Spleen (tissue), 11 donors: ENCODE measurements around the gene TYW5. TPM values are rescaled to one million over a fixed set of nuclear protein-coding genes. Genes with fewer than 3 reads are reported as not detected.

Experiments used
- DNase-seq: peaks from one replicate; pipeline ENCODE4 v3.0.0-alpha.2; 2020
- H3K27ac ChIP-seq, 8 donors: fragments of 200-600 bp; sonication (generic) in 7 of 8; 1 replicate in 4 of 8; 2 replicates in 4 of 8; pipeline versions ENCODE4 v1.5.0 to v1.8.0; 2016 to 2021; ENCODE audit warnings: inconsistent platforms in 4 of 8, mild to moderate bottlenecking in 4 of 8, moderate library complexity in 1 of 8
- H3K27me3 ChIP-seq, 7 donors: fragments of 200-600 bp; sonication (generic) in 6 of 7; replicated peaks in 1 of 7; 1 replicate in 4 of 7; 2 replicates in 3 of 7; pipeline versions ENCODE4 v1.5.0 to v1.8.0; 2016 to 2021; ENCODE audit warnings: inconsistent platforms in 3 of 7, mild to moderate bottlenecking in 1 of 7
- H3K36me3 ChIP-seq, 6 donors: fragments of 200-600 bp; sonication (generic) in 5 of 6; 1 replicate in 4 of 6; 2 replicates in 2 of 6; pipeline versions ENCODE4 v1.5.0 to v1.8.0; 2016 to 2021; ENCODE audit warnings: inconsistent platforms in 2 of 6
- H3K4me1 ChIP-seq, 6 donors: fragments of 200-600 bp; sonication (generic) in 5 of 6; 1 replicate in 3 of 6; 2 replicates in 3 of 6; pipeline versions ENCODE4 v1.5.0 to v1.8.0; 2016 to 2021; ENCODE audit warnings: inconsistent platforms in 3 of 6
- H3K4me3 ChIP-seq, 8 donors: fragments of 200-600 bp; sonication (generic) in 7 of 8; 1 replicate in 4 of 8; 2 replicates in 4 of 8; pipeline versions ENCODE4 v1.5.0 to v1.8.0; 2016 to 2021; ENCODE audit warnings: inconsistent platforms in 4 of 8, mild to moderate bottlenecking in 4 of 8, moderate library complexity in 2 of 8
- H3K9me3 ChIP-seq, 8 donors: fragments of 200-600 bp; sonication (generic) in 7 of 8; 1 replicate in 4 of 8; 2 replicates in 4 of 8; pipeline versions ENCODE4 v1.5.0 to v1.8.0; 2016 to 2021; ENCODE audit warnings: inconsistent platforms in 4 of 8
- CTCF ChIP-seq, 11 experiments: fragments of 200-600 bp in 7 of 11; fragments of 450-650 bp in 4 of 11; sonication (generic) in 4 of 11; IDR thresholded peaks in 8 of 11; conservative IDR thresholded peaks in 3 of 11; 1 replicate in 7 of 11; 2 replicates in 4 of 11; pipeline versions ENCODE4 v1.4.0 to v1.8.0; 2016 to 2021; ENCODE audit warnings: antibody characterized with exemption in 11 of 11, inconsistent platforms in 4 of 11, mild to moderate bottlenecking in 1 of 11
- POLR2A ChIP-seq, 3 donors: fragments of 450-650 bp; IDR thresholded peaks; one replicate each; pipeline ENCODE4 v1.5.1; 2017; ENCODE audit warnings: antibody characterized with exemption in 3 of 3, mild to moderate bottlenecking in 1 of 3
- POLR2AphosphoS5 ChIP-seq, 3 donors: sonication (generic); formaldehyde crosslinking; IDR thresholded peaks; one replicate each; pipeline ENCODE4 v1.5.1; 2017; ENCODE audit warnings: antibody characterized with exemption in 3 of 3
- WGBS, 5 donors: extraction: QIAGEN DNeasy Blood & Tissue Kit in 3 of 5; methylation state at CpG; one replicate each; pipeline versions ENCODE4 v1.1.5 to v1.1.7; 2013 to 2018; 5-methylcytosine and 5-hydroxymethylcytosine counted together
- intact Hi-C: fragments of 100-400 bp; cut with DNase I; formaldehyde crosslinking; loops from one replicate; pipeline ENCODE4 v1.15.0; 2023; ENCODE audit warnings: low total_unique reads
- polyA plus RNA-seq, 3 donors: library from polyadenylated mRNA; stranded (reverse); fragments of 200-250 nt; gene quantifications; one replicate each; pipeline ENCODE4 v1.2.1, GENCODE V29; 2013
- total RNA-seq, 7 donors: library from RNA; depleted of rRNA in 3 of 7; stranded (reverse); fragments of >200 nt in 3 of 7; fragmentation: NEBNext Ultra II Directional in 4 of 7; extraction: Animal tissue kit (Norgen Biotek cat#: 25700) in 4 of 7; gene quantifications; one replicate each; pipeline versions ENCODE4 v1.1.0 to v1.2.1, GENCODE V29; 2016 to 2021
- donor health status: healthy with polysubstance abuse.
- donor health status: DM: no; HTN: no; CAD: no; lungs with moderate emphysema.
- donor health status: DM: no; HTN: no; CAD: no.
- donor health status: Bipolar disorder and iron deficiency.
- donor health status: healthy.
- donor health status: DM: no; HTN: no; CAD: no.
- donor health status: DM: yes; HTN: yes; CAD: no.

TYW5 gene
- total and polyA plus RNA-seq, 10 donors, result 2.7 to 15.9 (median 10.1) TPM

- no peak overlapping the region for H3K4me3 ChIP-seq
- peaks cover 0 to 52% (median 5%) of the 10 kb centered on the region in 6 donors for H3K36me3 ChIP-seq
- no peak for TF ChIP-seq CTCF (IDR thresholded peaks at IDR 0.05 in 8 of 11, conservative IDR thresholded peaks at IDR 0.05 in 3 of 11)
- no peak overlapping the region for H3K27ac ChIP-seq
- H3K27me3 ChIP-seq, result no peaks in the 10 kb centered on the region
- H3K4me1 ChIP-seq, result peaks cover 20 to 84% (median 45%) of the 10 kb centered on the region in 6 donors
- no peaks in the 10 kb centered on the region for H3K9me3 ChIP-seq
- intact Hi-C loops, result loop anchor here (5.0 kb wide), 1 partner anchor 38 kb away; the partner anchor contains the start of gene C2orf69
- no peak for DNase-seq
- 87 to 97% (median 90%) methylated on average over 5 of the region's 5 CpGs for WGBS, 5 donors
Observed at GRCh38 chr2:199950396-199950795, 4.9 kb downstream of the TYW5 start.

- Histone ChIP-seq H3K27ac (peak overlapping the region in 6 of 8 donors; percentile 36 to 80 (median 66)), H3K27me3 (no peaks in the 10 kb centered on the region), H3K4me1 (peaks cover 0 to 66% (median 19%) of the 10 kb centered on the region in 6 donors), H3K9me3 (no peaks in the 10 kb centered on the region), H3K36me3 (peaks cover 0 to 87% (median 18%) of the 10 kb centered on the region in 6 donors), H3K4me3 (no peak overlapping the region)
- intact Hi-C loops, result no loop called here
- no peak for DNase-seq
- no peak for TF ChIP-seq CTCF (IDR thresholded peaks at IDR 0.05 in 8 of 11, conservative IDR thresholded peaks at IDR 0.05 in 3 of 11)
- no peak for TF ChIP-seq POLR2AphosphoS5 (IDR thresholded peaks at IDR 0.05)
- no peak for TF ChIP-seq POLR2A (IDR thresholded peaks at IDR 0.05)
Observed at GRCh38 chr2:199946836-199947235, 8.5 kb downstream of the TYW5 start.

GRCh38 chr2:199946196-199946595 lies 9.1 kb downstream of the TYW5 start:
- 49 to 97% (median 77%) methylated on average over 1 of the region's 1 CpG for WGBS, 5 donors
- H3K36me3 ChIP-seq, result peaks cover 0 to 93% (median 18%) of the 10 kb centered on the region in 6 donors
- no peak overlapping the region for H3K4me3 ChIP-seq
- H3K27me3 ChIP-seq, result no peaks in the 10 kb centered on the region
- H3K9me3 ChIP-seq, result no peaks in the 10 kb centered on the region
- peaks cover 0 to 60% (median 16%) of the 10 kb centered on the region in 6 donors for H3K4me1 ChIP-seq
- peak overlapping the region in 6 of 8 donors; percentile 36 to 80 (median 67) for H3K27ac ChIP-seq
- intact Hi-C loops, result no loop called here
- DNase-seq, result no peak
- TF ChIP-seq CTCF (IDR thresholded peaks at IDR 0.05 in 8 of 11, conservative IDR thresholded peaks at IDR 0.05 in 3 of 11), result no peak
- TF ChIP-seq POLR2A (IDR thresholded peaks at IDR 0.05), result no peak
- TF ChIP-seq POLR2AphosphoS5 (IDR thresholded peaks at IDR 0.05), result no peak

DNA sequence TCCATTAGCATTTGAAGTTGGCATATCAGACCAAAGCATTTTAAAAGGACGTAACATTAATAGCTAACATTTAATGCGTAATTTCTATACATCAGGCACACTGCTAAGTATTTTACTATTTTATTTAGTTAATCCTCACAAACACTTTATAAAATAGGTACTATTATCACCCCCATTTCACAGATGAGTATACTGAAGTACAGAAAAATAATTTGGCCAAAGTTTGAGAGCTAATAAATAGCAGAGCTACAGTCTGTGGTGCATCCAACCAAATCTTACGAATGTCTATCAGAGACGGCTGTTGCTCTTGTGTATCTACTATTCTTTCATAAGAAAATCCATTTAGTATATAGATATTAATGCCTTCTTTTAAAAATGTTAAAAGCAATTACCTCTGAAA lies 11.9 kb downstream of the TYW5 start:
- no peaks in the 10 kb centered on the region for H3K9me3 ChIP-seq
- peaks cover 0 to 95% (median 24%) of the 10 kb centered on the region in 6 donors for H3K36me3 ChIP-seq
- H3K27ac ChIP-seq, result no peak overlapping the region
- TF ChIP-seq CTCF (IDR thresholded peaks at IDR 0.05 in 8 of 11, conservative IDR thresholded peaks at IDR 0.05 in 3 of 11) (no peak), POLR2A (IDR thresholded peaks at IDR 0.05) (no peak), POLR2AphosphoS5 (IDR thresholded peaks at IDR 0.05) (no peak)
- H3K4me3 ChIP-seq, result no peak overlapping the region
- WGBS, 5 donors, result 94 to 96% (median 95%) methylated on average over 4 of the region's 4 CpGs
- H3K4me1 ChIP-seq, result peaks cover 0 to 41% (median 8%) of the 10 kb centered on the region in 6 donors
- DNase-seq, result no peak
- no peaks in the 10 kb centered on the region for H3K27me3 ChIP-seq
- intact Hi-C loops, result no loop called here
